Stimulated activated CD4-positive, alpha-beta T cell treated with anti-CD3 and anti-CD28 coated beads, Interleukin-1b, Interleukin-23, amount 100 ng/mL, for 24 hours (primary cell): ENCODE results near the gene CEP20.
"Not testable (repeated sequence)": the region's sequence is repeated elsewhere in the genome, so short reads cannot be mapped to it uniquely, and the experiment has no call there.

Experiments
- DNase-seq, 4 experiments: peaks; one replicate each; pipeline ENCODE4 v3.0.0-alpha.2; 2020; ENCODE audit warnings: low read depth in 4 of 4, low spot score in 1 of 4

Gene CEP20, protein sequence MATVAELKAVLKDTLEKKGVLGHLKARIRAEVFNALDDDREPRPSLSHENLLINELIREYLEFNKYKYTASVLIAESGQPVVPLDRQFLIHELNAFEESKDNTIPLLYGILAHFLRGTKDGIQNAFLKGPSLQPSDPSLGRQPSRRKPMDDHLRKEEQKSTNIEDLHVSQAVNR

DNA sequence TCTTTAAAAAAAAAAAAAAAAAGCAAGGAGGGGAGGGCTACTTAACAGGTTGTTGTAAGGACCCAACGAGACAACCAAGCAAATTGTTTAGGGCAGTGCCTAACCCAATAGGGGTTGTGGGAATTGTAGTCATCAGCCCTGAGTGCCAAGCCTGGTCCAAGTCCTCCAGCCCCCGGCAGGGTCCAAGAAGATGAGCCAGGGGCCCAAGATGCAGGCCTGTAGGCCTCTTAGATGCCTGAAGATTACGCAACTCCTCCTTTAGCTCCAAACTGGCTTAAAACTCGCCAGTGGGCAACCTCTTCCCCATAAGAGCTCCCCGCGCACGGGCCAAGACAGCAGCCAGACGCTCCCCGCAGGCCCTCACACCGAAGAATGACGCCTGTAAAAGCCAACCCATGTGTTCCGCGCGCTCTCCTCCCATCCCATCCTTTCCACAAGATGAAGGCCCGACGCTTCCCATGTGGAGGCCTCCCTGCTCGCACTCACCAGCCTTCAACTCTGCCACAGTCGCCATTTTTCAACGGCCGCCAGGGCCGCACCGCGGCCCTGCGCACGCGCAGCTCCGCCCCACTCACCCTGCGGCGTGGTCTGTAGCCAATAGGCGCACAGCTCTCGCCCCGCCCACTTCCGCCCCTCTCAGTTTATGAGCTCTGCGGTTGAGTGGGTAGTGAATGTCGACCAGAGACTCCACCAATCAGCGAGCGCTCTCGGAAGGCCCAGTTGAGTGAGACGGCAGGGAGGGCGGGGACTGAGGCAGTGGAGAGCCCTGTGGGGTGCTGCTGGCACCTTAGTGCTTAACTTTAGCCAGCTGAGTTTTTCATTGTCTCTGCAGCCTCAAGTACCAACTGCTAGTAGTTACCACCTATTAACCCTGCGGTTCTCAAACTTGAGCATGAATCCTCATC, at the start of gene CEP20:
Gene CEP20, minus strand, starts transcription at position 532 of the 905 bp plus-strand sequence. Its CDS starts 18 bp downstream, at position 514.
- peak; percentile 99 to 100 (median 100) for DNase-seq

DNA sequence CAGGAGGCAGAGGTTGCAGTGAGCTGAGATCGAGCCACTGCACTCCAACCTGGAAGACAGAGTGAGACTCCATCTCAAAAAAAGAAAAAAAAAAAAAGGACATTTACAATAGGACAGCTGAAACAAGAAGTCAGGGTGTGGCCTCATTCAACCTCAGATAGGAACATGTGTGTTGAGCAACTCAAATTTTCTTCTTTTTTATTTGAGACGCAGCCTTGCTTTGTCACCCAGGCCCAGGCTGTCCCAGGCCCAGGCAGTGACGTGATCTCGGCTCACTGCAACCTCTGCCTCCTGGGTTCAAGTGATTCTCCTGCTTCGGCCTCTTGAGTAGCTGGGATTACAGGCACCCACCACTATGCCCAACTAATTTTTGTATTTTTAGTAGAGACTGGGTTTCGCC, 48.4 kb upstream of the CEP20 start:
- not testable (repeated sequence) for DNase-seq

DNA sequence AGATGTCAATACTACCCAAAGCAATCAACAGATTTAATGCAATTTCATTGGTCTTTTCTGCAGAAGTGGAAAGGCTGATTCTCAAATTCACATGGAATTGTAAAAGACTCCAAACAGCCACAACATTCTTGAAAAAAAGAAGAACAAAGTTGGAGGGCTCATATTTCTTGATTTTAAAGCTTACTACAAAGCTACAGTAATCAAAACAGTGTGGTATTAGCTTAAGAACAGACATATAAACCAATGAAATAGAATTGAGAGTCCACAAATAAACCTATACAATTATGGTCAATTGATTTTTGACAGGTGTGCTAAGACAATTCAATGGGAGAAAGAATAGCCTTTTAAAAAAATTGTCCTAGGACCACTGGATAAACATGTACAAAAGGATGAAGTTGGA, 46.6 kb upstream of the CEP20 start:
- no peak for DNase-seq

DNA sequence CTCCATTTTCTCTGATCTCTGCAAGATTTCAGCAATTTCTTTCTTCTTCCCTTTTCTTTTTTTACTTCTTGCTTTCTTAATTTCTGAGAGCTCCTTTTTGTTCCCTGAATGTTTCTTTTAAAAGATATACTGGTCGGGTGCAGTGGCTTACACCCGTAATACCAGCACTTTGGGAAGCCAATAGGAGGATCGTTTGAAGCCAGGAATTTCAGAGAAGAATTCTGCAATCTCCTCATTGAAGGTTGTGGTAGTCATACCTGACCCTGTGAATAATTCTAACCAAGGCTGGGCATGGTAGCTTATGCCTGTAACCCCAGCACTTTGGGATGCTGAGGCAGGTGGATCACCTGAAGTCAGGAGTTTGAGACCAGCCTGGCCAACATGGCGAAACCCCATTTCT, 45.4 kb upstream of the CEP20 start:
- DNase-seq, result no peak

DNA sequence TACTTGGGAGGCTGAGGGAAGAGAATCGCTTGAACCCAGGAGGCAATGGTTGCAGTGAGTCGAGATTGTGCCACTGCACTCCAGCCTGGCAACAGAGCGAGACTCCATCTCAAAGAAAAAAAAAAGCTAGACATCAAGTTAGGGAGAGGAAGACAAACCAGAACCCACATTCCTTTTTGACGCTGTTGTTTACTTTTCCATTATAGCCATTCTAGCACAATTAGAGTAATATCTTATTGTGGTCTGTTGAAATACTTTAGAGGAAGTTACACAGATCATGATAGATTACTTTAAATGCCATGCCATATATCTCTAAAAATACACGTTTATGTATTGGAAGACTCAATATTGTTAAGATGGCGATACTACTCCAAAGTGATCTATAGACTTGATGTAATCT, 44.5 kb upstream of the CEP20 start:
- DNase-seq, result no peak

DNA sequence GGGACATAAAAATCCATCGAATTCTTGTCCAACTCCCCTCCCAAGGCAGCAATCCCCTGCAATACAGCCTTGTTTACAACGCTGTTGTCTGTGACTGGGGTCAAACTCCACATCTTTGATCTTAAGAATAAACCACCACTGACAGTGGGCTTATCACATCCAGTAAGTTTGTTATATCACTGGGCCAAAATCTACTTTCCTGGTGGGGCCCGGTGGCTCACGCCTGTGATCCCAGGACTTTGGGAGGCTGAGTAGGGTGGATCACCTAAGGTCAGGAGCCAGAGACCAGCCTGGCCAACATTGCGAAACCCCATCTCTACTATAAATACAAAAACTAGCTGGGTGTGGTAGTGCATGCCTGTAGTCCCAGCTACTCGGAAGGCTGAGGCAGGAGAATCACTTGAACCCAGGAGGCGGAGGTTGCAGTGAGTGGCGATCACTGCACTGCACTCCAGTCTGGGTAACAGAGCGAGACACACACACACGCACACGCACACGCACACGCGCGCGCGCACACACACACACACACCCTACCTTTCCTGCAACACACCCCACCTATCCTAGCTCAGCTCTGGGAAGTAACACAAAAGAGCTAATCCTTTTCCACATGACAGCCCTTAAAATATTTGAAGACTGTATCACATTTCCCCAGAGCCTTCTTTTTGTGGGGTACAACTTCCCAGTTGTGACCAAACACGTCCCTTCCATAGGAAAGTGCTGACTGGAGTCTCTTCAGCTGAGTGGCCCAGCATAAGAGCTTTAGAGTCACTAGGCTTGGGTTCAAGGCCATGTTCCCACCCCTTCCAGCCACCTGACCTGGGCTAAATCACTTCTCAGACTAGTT, 40.1 kb upstream of the CEP20 start:
- no peak for DNase-seq

DNA sequence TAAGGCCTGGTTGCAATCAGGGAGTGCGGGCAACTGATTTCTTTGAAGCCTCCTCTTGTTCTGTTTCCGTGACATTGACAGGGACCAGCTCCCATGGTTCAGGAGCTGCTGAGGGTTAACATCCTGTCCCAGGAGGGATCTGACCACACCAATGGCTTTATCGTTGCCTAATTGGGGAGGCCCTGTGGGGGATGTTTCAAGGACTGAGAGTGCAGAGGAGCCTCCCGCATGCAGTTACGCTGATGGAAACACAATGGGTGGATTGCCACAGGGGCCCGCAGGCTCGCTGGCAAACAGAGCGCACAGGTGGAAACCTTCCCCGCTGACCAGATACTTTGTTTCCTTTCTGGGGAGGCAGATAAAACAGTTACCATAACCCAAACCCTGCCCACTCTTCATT, 37.2 kb upstream of the CEP20 start:
- no peak for DNase-seq

DNA sequence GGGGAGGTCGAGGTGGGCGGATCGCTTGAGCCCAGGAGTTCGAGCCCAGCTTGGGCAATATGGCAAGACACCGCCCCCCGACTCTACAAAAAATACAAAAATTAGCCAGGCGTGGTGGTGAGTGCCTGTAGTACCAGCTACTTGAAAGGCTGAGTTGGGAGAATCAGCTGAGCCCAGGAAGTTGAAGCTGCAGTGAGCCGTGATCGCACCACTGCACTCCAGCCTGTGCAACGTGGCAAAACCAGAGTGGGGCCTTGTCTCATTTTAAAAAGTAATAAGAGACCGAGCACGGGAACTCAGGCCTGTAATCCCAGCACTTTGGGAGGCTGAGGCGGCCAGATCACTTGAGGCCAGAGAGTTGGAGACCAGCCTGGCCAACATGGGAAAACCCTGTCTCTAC, 36.6 kb upstream of the CEP20 start:
- no peak for DNase-seq

DNA sequence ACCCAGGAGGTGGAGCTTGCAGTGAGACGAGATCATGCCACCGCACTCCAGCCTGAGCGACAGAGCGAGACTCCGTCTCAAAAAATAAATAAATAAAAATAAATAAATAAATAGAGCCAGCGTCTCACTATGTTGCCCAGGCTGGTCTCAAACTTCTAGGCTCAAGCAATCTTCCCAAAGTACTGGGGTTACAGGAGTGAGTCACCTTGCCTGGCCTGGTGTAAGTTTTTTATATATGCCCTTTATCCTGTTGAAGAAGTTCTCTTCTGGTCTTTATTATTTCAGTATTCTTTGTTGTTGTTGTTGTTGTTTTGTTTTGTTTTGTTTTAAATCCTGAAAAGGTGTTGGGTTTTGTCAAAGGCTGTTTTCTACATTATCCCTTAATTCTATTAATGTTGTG, 30.9 kb upstream of the CEP20 start:
- no peak for DNase-seq

DNA sequence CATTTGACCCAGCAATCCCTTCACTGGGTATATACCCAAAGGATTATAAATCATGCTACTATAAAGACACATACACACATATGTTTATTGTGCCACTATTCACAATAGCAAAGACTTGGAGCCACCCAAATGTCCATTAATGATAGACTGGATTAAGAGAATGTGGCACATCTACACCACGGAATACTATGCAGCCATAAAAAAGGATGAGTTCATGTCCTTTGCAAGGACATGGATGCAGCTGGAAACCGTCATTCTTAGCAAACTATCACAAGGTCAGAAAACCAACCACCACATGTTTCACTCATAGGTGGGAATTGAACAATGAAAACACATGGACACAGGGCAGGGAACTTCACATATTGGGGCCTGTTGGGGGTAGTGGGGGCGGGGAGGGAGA, 29.9 kb upstream of the CEP20 start:
- DNase-seq, result not testable (repeated sequence)

DNA sequence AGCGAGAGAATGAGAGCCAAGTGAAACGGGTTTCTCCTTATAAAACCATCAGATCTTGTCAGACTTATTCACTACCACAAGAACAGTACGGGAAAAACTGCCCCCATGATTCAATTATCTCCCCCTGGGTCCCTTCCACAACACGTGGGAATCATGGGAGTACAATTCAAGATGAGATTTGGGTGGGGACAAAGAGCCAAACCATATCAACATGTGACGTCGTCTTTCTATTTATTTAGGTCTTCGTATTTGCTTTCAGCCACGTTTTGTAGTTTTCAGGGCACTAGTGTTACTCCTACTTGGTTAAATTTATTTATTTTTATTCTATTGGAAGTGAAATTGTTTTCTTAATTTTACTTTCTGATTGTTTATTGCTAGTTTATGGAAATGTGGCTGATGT, 27.9 kb upstream of the CEP20 start:
- DNase-seq, result no peak

DNA sequence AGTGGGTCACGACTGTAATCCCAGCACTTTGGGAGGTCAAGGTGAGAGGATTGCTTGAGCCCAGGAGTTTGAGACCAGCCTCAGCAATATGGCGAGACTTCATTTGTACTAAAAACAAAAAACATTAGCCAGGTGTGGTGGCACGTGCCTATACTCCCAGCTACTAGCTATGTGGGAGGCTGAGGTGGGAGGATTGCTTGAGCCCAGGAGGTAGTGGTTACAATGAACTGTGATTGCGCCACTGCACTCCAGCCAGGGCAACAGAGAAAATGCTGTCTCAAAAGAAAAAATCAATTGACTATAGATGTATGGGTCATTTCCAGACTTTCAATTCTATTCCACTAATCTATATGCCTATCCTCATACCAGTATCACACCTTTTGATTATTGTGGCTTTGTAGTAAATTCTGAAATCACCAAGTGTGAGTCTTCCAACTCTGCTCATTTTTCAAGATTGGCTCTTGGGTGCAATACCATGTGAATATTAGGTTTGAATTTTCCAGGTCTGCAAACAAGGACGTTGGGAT, 27.2 kb upstream of the CEP20 start:
- DNase-seq, result no peak

DNA sequence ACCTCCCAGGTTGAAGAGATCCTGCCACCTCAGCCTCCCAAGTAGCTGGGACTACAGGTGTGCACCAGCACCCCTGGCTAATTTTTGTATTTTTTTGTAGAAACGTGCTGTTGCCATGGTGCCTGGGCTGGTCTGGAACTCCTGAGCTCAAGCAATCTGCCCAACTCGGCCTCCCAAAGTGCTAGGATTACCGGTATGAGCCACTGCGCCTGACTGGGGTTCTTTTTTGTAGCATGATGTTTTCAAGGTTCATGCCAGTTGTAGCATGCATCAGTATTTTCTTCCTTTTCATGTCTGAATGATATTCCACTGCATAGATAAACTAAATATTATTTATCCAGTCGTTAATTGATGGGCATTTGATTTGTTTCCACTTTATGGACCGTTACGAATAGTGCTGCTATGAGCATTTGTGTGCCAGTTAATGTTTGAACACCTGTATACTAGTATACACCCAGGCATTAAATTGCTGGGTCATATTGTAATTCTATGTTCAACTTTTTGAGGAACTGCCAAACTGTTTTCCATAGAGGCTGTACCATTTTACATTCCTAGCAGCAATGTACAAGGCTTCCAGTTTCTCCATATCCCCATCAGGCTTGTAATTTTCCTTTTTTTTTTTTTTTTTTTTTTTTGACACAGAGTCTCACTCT, 24.8 kb upstream of the CEP20 start:
- DNase-seq, result no peak

DNA sequence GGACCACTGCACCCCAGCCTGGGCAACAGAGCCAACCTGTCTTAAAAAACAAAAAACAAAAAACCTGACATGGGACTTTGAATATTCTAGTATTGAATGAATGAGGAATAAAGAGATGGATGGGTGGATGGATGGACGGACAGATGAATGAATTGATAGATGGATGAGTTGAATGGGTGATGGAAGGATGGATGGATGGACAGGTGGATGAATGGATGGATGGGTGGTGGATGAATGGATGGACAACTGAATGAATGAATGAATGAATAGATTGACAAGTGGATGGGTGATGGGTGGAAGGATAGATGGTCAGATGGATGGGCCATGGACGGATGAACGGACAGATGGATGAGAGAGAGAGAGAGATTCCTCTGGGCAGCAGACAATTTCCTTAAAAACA, 22.8 kb upstream of the CEP20 start:
- DNase-seq, result no peak

DNA sequence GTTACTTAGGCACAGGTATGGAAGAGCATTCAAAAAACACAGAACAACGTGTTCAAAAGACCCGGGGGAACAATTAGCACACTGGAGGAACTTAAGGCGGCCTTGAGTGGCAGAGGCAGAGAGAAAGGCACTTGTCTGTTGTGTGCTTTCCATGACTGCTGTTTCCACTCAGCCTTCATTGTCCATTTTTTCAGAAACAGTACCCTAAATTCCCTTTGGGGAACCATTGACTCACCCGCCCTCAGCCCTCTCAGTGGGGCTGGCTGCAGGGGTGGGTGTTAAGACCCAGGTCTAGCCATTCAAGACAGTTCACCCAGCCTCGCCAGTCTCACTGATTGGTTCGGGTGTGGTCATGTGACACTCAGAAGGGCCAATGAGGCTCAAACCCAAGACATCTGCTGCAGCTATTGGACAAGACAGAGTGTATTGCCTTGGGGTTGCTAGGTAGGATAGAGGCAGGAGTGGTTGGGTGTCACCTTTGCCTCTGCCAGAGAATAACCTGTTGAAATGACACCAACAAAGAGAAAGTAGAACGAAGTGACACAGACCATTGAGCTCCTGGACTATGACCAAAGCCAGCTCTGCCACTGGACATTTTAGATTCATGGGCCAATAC, 19.6 kb upstream of the CEP20 start:
- peak in 1 of 4 experiments; percentile 12 for DNase-seq

DNA sequence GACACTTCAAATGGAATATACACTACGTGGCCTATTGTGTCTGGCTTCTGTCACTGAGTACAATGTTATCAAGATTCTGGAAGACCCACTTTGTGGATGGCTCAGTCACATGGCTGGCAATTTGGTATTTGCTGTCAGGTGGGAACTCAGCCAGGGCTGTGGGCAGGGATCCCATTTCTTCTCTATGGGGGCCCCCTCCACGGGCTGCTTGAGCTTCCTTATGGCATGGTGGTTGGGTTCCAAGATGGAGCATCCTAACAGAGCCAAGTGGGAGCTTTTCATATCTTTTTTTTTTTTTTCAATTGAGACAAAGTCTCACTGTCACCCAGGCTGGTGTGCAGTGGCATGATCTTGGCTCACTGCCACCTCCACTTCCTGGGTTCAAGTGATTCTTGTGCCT, 18.0 kb upstream of the CEP20 start:
- DNase-seq, result no peak

DNA sequence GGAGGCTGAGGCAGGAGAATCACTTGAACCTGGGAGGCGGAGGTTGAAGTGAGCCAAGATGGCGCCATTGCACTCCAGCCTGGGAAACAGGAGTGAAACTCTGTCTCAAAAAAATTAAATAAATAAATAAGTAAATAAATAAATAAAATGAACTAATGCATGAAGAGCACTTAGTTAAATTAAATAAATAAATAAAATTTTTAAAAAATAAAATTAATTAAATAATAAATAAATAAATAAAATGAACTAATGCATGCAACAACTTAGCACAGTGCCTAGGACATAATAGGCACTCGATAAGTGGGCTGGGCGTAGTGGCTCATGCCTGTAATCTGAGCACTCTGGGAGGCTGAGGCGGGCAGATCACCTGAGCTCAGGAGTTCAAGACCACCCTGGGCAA, 15.6 kb upstream of the CEP20 start:
- no peak for DNase-seq

DNA sequence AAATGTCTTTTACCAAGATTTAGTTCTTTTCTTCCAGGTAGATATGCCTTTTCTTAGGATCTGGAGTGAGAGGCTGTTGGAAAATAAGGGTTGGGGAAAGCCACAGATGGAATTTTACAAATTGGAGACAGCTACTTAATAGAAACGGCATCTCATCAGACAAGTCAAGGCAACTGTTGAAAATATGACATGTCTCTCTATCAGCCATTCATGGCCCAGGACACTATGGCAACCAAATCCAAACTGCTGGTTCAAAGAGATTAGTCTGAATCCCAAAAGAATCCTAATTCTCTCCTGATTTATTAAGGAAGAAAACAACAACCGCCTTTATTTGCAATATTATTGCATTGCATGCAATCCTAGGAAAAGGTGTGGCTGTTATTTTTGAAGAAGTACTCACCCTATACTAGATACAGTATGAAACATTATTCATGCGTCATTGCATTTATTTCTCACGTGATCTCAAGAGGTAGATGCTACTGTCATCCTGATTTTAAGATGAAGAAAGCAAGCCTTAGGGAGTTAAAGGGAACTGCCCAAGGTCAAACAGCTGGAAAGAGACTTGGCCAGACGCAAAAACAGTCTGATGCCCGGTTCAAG, 12.6 kb upstream of the CEP20 start:
- no peak for DNase-seq

DNA sequence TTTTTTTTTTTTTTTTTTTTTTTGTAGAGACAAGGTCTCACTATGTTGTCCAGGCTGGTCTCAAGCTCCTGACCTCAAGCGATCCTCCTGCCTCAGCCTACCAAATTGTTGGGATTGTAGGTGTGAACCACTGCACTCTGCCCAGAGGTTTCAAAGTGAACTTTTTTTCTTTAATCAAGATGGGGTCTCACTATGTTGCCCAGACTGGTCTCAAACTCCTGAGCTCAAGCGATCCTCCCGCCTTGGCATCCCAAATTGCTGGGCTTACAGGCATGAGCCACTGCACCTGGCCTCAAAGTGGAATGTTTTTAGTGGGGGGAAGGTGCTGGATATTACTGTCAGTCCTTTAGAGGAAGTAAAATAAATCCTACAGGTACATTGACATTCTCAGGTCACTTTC, 12.0 kb upstream of the CEP20 start:
- no peak for DNase-seq

DNA sequence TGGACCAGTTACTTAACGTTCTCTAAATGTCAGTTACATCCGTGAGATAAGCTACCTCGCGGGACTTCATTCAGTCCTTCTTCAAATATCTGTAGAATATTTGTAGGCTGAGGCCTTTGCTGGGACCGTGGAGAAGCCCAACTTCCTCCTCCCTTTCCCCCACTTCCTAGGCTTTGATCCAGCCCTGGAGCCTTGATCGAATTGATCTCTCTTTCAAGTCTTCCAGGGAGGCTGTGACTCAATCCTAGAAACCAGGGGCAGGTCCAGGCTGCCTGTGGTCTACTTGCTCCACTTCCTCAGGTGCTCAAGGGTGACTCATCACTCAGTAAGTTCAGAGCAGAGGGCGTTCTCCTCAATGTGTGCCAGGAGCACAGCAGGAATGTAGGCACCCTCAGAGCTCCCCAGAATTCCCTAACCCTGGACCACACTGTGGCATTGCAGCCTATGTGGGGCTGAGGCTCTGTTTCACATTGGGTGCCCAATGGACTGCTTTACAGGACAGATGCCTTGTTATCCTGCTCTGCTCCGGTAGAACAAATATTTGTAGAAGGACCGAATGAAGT, 11.2 kb upstream of the CEP20 start:
- peak in 1 of 4 experiments; percentile 22 for DNase-seq
